Ovary (tissue), 9 donors: ENCODE measurements around the gene B3GALNT2. TPM values are rescaled to one million over a fixed set of nuclear protein-coding genes. Genes with fewer than 3 reads are reported as not detected.

Experiments used
- DNase-seq, 5 donors: peaks; one replicate each; pipeline ENCODE4 v3.0.0-alpha.2; 2019 to 2020
- H3K27ac ChIP-seq, 2 donors: fragments of 200-600 bp; one replicate each; pipeline versions ENCODE4 v1.5.1 to v1.8.0; 2019 to 2022
- H3K27me3 ChIP-seq: fragments of 200-600 bp; one replicate; pipeline ENCODE4 v1.8.0; 2022
- H3K36me3 ChIP-seq: fragments of 200-600 bp; sonication (generic); one replicate; pipeline ENCODE4 v1.5.1; 2019
- H3K4me1 ChIP-seq: one replicate; pipeline ENCODE4 v1.8.1; 2013; ENCODE audit warnings: mild to moderate bottlenecking, moderate library complexity; ENCODE audit not compliant: insufficient read depth
- H3K4me3 ChIP-seq: fragments of 200-600 bp; sonication (generic); one replicate; pipeline ENCODE4 v1.5.1; 2017
- H3K9me3 ChIP-seq, 2 donors: fragments of 200-600 bp in 1 of 2; sonication (generic) in 1 of 2; one replicate each; pipeline versions ENCODE4 v1.5.1 to v1.8.1; 2013 to 2019; ENCODE audit warnings: mild to moderate bottlenecking in 1 of 2, moderate library complexity in 1 of 2
- CTCF ChIP-seq, 3 donors: fragments of 450-650 bp in 2 of 3; fragments of 200-600 bp in 1 of 3; IDR thresholded peaks; one replicate each; pipeline versions ENCODE4 v1.5.1 to v1.8.0; 2016 to 2022; ENCODE audit warnings: antibody characterized with exemption in 3 of 3, mild to moderate bottlenecking in 1 of 3
- EP300 ChIP-seq: sonication (generic); formaldehyde crosslinking; IDR thresholded peaks from one replicate; pipeline ENCODE4 v1.6.1; 2017; ENCODE audit warnings: antibody characterized with exemption
- POLR2A ChIP-seq: fragments of 450-650 bp; IDR thresholded peaks from one replicate; pipeline ENCODE4 v1.6.1; 2017; ENCODE audit warnings: antibody characterized with exemption, mild to moderate bottlenecking, moderate library complexity
- WGBS, 3 donors: extraction: QIAGEN DNeasy Blood & Tissue Kit in 1 of 3; methylation state at CpG; one replicate each; pipeline versions ENCODE4 v1.1.5 to v1.1.7; 2013 to 2017; 5-methylcytosine and 5-hydroxymethylcytosine counted together
- intact Hi-C, 4 donors: fragments of 100-400 bp; cut with DNase I; formaldehyde crosslinking; loops; one replicate each; pipeline versions ENCODE4 v1.11.0 to v1.15.1; 2022 to 2023
- polyA plus RNA-seq, 2 donors: library from polyadenylated mRNA; stranded (reverse); fragments of 200-250 nt in 1 of 2; fragments of 350-450 nt in 1 of 2; fragmentation: Illumina TruSeq in 1 of 2; extraction: RNeasy Lipid Tissue Mini Kit (QIAGEN cat#74804) in 1 of 2; gene quantifications; one replicate each; pipeline ENCODE4 v1.2.3, GENCODE V29; 2013 to 2014
- total RNA-seq, 7 donors: library from RNA; depleted of rRNA in 2 of 7; stranded (reverse); fragments of >200 nt in 2 of 7; fragmentation: NEBNext Ultra II Directional in 3 of 7; extraction: Animal tissue kit (Norgen Biotek cat#: 25700) in 3 of 7; gene quantifications; one replicate each; pipeline versions ENCODE4 v1.1.0 to v1.2.4, GENCODE V29; 2016 to 2023
- donor health status: DM: no; HTN: no; CAD: no; lungs with moderate emphysema.
- donor health status: DM: no; HTN: no; CAD: no.
- donor health status: Bipolar disorder and iron deficiency.
- donor health status: DM: yes; HTN: yes; CAD: no.
- donor health status: DM: no; HTN: no; CAD: no.
- donor health status: DM: yes; HTN: yes; CAD: no.

The B3GALNT2 gene
- total and polyA plus RNA-seq, 9 donors = 6.2 to 21.5 (median 18.0) TPM

DNA sequence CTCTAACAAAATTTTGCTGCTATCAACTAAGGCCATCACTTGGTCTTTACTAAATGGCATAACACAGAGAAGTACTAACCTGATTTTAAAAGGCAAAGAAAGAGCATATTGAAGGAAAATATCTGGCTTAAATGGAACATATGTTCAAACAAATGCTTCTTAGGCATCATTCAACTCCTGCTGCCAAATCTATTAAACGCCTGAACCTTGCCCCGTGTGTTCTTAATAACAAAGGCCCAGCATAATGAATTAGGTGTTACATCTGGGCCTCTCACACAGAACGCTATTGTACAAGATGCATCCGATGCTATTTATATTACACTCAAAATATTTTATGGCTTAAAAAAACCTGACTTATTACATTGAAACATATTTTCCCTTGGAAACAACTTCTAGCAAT lies 48.4 kb downstream of the B3GALNT2 start:
- H3K9me3 ChIP-seq = no peaks in the 10 kb centered on the region
- no peaks in the 10 kb centered on the region for H3K27me3 ChIP-seq
- WGBS, 3 donors = 41 to 53% (median 46%) methylated on average over 4 of the region's 4 CpGs
- intact Hi-C loops = no loop called here
- no peaks in the 10 kb centered on the region for H3K4me1 ChIP-seq
- no peak for DNase-seq
- H3K27ac ChIP-seq = no peak overlapping the region
- H3K4me3 ChIP-seq = no peak overlapping the region
- no peaks in the 10 kb centered on the region for H3K36me3 ChIP-seq
- no peak for TF ChIP-seq CTCF (IDR thresholded peaks at IDR 0.05)
- TF ChIP-seq EP300 = no peak
- TF ChIP-seq POLR2A = no peak

DNA sequence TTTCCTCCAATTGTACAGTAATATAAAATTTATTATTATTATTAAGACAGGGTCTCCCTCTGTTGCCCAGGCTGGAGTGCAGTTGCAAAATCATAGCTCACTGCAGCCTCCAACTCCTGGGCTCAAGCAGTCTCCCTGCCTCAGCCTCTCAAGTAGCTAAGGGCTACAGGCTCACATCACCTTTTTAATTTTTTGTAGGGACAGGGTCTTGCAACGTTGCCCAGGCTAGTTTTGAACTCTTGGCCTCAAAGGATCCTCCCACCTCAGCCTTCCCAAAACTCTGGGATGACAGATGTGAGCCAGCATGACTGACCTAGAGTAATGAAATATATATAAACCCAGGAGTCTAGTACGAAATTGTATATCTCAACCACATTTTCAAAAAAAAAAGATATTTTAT lies 49.2 kb downstream of the B3GALNT2 start:
- Histone ChIP-seq H3K4me1 (no peaks in the 10 kb centered on the region), H3K27me3 (no peaks in the 10 kb centered on the region), H3K9me3 (no peaks in the 10 kb centered on the region), H3K36me3 (no peaks in the 10 kb centered on the region), H3K4me3 (no peak overlapping the region), H3K27ac (no peak overlapping the region)
- DNase-seq = no peak
- WGBS, 3 donors = 59 to 60% (median 60%) methylated on average over 2 of the region's 2 CpGs
- TF ChIP-seq CTCF (IDR thresholded peaks at IDR 0.05) = no peak
- TF ChIP-seq EP300 = no peak
- no peak for TF ChIP-seq POLR2A
- intact Hi-C loops = no loop called here

DNA sequence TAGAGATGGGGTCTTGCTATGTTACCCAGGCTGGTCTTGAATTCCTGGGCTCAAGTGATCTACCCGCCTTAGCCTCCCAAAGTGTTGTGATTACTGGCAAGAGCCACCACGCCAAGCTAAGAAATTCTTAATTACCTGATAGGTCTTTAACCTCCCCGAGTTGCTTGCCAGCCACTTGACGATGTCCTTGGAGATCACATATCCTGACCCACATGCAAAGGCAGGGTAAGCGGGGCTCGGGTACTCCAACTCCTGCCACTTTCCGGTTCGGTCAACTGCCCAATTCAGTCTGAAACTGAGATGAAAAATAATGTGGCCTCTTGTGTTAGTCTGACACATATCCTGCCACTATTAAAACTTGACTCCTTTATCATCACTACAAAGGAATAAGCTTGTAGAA lies 50.2 kb downstream of the B3GALNT2 start:
- Histone ChIP-seq H3K9me3 (no peaks in the 10 kb centered on the region), H3K27me3 (no peaks in the 10 kb centered on the region), H3K4me3 (no peak overlapping the region), H3K27ac (no peak overlapping the region), H3K36me3 (no peaks in the 10 kb centered on the region), H3K4me1 (no peaks in the 10 kb centered on the region)
- WGBS, 3 donors = 93 to 94% (median 93%) methylated on average over 8 of the region's 8 CpGs
- no peak for TF ChIP-seq POLR2A
- TF ChIP-seq EP300 = no peak
- TF ChIP-seq CTCF (IDR thresholded peaks at IDR 0.05) = no peak
- no peak for DNase-seq
- intact Hi-C loops = no loop called here

DNA sequence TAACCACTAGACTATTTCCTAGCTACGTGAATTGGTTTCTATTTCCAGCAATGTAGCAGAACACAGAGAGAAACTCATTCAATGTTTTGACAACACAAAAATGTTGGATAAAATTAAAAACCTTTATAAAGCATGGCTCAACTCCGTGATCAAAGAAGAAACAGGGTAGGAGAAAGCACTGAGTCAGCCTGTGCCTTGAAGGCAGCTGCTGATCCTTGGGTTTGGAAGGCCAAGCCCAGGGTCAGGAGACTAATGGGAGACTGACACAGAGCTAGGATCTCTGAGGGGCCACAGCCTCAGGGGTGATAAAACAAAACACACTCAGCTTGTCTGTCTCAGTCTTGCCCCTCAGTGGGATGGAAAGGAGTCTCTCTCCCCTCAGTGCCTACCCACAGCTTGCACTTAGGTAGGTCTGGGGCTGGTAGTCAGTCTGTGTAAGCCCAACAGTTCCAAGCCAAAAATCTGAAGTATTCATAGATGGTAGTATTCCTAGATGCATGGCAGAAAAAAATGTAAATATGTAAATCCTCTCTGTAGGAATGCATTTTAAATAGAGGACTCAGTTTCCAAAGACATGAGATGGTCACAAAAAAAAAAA lies 53.3 kb downstream of the B3GALNT2 start:
- Histone ChIP-seq H3K4me1 (no peaks in the 10 kb centered on the region), H3K36me3 (no peaks in the 10 kb centered on the region), H3K27ac (no peak overlapping the region), H3K4me3 (no peak overlapping the region), H3K27me3 (no peaks in the 10 kb centered on the region), H3K9me3 (no peaks in the 10 kb centered on the region)
- no peak for DNase-seq
- intact Hi-C loops = no loop called here
- WGBS, 3 donors = 8 to 26% (median 24%) methylated on average over 2 of the region's 2 CpGs
- no peak for TF ChIP-seq EP300
- TF ChIP-seq CTCF (IDR thresholded peaks at IDR 0.05) = no peak
- TF ChIP-seq POLR2A = no peak
